OCI-LY7 (cell line): ENCODE measurements around the gene EMC8. TPM values are rescaled to one million over a fixed set of nuclear protein-coding genes. Genes with fewer than 3 reads are reported as not detected.
A peak's percentile ranks its signal among the peaks of the same experiment; 100 is the strongest.

ENCODE experiments used
- BruUV-seq: library from RNA; stranded (reverse); fragments of 400-500 nt; replicated peaks from 2 replicates; lab custom pipeline; 2021; lab: Mats Ljungman, UMichigan
- CTCF ChIA-PET: fragments of 300-600 bp; sonication (Branson Sonifier 250); formaldehyde crosslinking; loops from one replicate; lab custom pipeline; 2022; ENCODE audit warnings: antibody characterized with exemption; ENCODE audit not compliant: unreplicated experiment; lab: Charles Lee
- POLR2A ChIA-PET: fragments of 300-600 bp; sonication (Branson Sonifier 250); formaldehyde crosslinking; loops from one replicate; lab custom pipeline; 2022; ENCODE audit warnings: antibody characterized with exemption; lab: Charles Lee
- DNase-seq: peaks from one replicate; pipeline ENCODE4 v3.0.0-alpha.2; 2015; ENCODE audit warnings: low spot score
- H2AFZ ChIP-seq: fragments of 200-600 bp; sonication (generic), shearing (Covaris generic); 2 replicates; pipeline ENCODE4 v1.6.1; 2014; ENCODE audit warnings: mild to moderate bottlenecking, antibody characterized with exemption, low read length, moderate library complexity
- H3K27ac ChIP-seq: fragments of 200-600 bp; sonication (generic); 2 replicates; pipeline ENCODE4 v1.5.1; 2014; ENCODE audit warnings: mixed run types, low read depth, mild to moderate bottlenecking, moderate library complexity, low read length, inconsistent platforms; ENCODE audit not compliant: poor library complexity, severe bottlenecking
- H3K36me3 ChIP-seq: fragments of 200-600 bp; sonication (generic); 2 replicates; pipeline ENCODE4 v1.6.1; 2014; ENCODE audit warnings: mild to moderate bottlenecking, antibody characterized with exemption, low read length, moderate library complexity, mixed read lengths; ENCODE audit not compliant: insufficient read depth
- H3K4me1 ChIP-seq: fragments of 200-600 bp; sonication (generic); 2 replicates; pipeline ENCODE4 v1.5.1; 2014; ENCODE audit warnings: mild to moderate bottlenecking, low read length; ENCODE audit not compliant: insufficient read depth, poor library complexity, severe bottlenecking
- H3K4me2 ChIP-seq: fragments of 200-600 bp; sonication (generic); 2 replicates; pipeline ENCODE4 v1.6.1; 2014; ENCODE audit warnings: mild to moderate bottlenecking, low read length
- H3K4me3 ChIP-seq: fragments of 200-600 bp; sonication (generic); 2 replicates; pipeline ENCODE4 v1.5.1; 2014; ENCODE audit warnings: mild to moderate bottlenecking, low read depth, low read length; ENCODE audit not compliant: poor library complexity, severe bottlenecking
- H3K79me2 ChIP-seq: fragments of 200-600 bp; sonication (generic); 2 replicates; pipeline ENCODE4 v1.6.1; 2016; ENCODE audit warnings: low read depth, mild to moderate bottlenecking, low read length, moderate library complexity, mixed read lengths; ENCODE audit not compliant: insufficient read depth
- H3K9me2 ChIP-seq: fragments of 200-600 bp; sonication (generic); 2 replicates; pipeline ENCODE4 v1.6.1; 2016; ENCODE audit warnings: mild to moderate bottlenecking, low read length, mixed read lengths; ENCODE audit not compliant: insufficient read depth
- H3K9me3 ChIP-seq: fragments of 200-600 bp; sonication (generic); 2 replicates; pipeline ENCODE4 v1.6.1; 2014; ENCODE audit warnings: mild to moderate bottlenecking, mixed run types, low read length, mixed read lengths
- H4K20me1 ChIP-seq: fragments of 200-600 bp; sonication (generic); 2 replicates; pipeline ENCODE4 v1.6.1; 2014; ENCODE audit warnings: mild to moderate bottlenecking, antibody characterized with exemption, low read length, moderate library complexity, mixed read lengths; ENCODE audit not compliant: insufficient read depth
- EZH2phosphoT487 ChIP-seq: fragments of 200-600 bp; sonication (generic); IDR thresholded peaks from 2 replicates; pipeline ENCODE4 v1.6.1; 2018; ENCODE audit warnings: low read depth, borderline replicate concordance, mild to moderate bottlenecking, mixed run types, antibody characterized with exemption, low read length, moderate library complexity, mixed read lengths
- intact Hi-C: fragments of 100-400 bp; cut with micrococcal nuclease; formaldehyde crosslinking; loops from one replicate; pipeline ENCODE4 v1.10.0; 2022; ENCODE audit not compliant: unreplicated experiment
- total RNA-seq, 2 experiments: library from RNA; depleted of rRNA in 1 of 2; stranded (reverse); fragments of >200 nt in 1 of 2; shearing (Covaris generic) in 1 of 2; gene quantifications; 2 replicates each; pipeline ENCODE4 v1.2.3, GENCODE V29; 2014 to 2022
- TF ChIP-seq, protein P1 (sequence below): fragments of 200-600 bp; sonication (generic); conservative IDR thresholded peaks from 2 replicates; pipeline ENCODE4 v1.5.1; 2014; ENCODE audit warnings: mild to moderate bottlenecking, antibody characterized with exemption, low read length, moderate library complexity, mixed read lengths

Gene EMC8
- total RNA-seq, 2 experiments from 2014 or later: 47.5 to 54.0 TPM

DNA sequence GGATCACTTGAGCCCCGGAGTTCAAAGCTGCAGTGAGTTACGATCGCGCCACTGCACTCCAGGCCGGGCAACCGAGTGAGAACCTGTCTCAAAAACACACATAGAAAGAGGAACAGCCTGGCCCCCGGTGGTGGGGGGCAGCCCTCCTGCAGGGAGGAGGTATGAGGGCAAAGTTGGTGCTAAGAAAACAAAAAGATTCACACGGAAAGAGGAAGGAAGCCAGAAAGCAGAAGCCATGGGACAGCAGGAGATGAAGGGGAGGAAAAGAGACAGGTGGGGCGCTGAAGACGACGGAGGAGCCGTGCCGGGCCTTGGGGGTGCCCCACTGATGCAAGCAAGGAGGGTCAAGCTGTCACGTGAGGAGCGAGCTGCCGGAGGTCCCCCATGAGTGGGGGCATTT, 40.2 kb downstream of the EMC8 start:
- peaks cover 80% of the 10 kb centered on the region for H3K4me1 ChIP-seq
- no peaks in the 10 kb centered on the region for H3K9me3 ChIP-seq
- H2AFZ ChIP-seq: peak overlapping the region; percentile 22; the same call in 1 of the 2 replicates
- H4K20me1 ChIP-seq: no peaks in the 10 kb centered on the region
- ChIA-PET CTCF (no interaction called here), POLR2A (interaction anchor here (0.7 to 1.0 kb wide), 3 partner anchors 11 to 41 kb away, joined by 3 read pairs; no protein-coding TSS in a partner anchor)
- H3K9me2 ChIP-seq: no peaks in the 10 kb centered on the region
- intact Hi-C loops: loop anchor here (1.0 to 10.0 kb wide), 4 partner anchors 40 to 454 kb away; partner anchors contain the start of genes COX4I1 and EMC8
- H3K4me2 ChIP-seq: peak overlapping the region; percentile 61
- peak overlapping the region; percentile 90 for H3K27ac ChIP-seq
- no TSS peak for BruUV-seq
- TF ChIP-seq, protein P1, sequence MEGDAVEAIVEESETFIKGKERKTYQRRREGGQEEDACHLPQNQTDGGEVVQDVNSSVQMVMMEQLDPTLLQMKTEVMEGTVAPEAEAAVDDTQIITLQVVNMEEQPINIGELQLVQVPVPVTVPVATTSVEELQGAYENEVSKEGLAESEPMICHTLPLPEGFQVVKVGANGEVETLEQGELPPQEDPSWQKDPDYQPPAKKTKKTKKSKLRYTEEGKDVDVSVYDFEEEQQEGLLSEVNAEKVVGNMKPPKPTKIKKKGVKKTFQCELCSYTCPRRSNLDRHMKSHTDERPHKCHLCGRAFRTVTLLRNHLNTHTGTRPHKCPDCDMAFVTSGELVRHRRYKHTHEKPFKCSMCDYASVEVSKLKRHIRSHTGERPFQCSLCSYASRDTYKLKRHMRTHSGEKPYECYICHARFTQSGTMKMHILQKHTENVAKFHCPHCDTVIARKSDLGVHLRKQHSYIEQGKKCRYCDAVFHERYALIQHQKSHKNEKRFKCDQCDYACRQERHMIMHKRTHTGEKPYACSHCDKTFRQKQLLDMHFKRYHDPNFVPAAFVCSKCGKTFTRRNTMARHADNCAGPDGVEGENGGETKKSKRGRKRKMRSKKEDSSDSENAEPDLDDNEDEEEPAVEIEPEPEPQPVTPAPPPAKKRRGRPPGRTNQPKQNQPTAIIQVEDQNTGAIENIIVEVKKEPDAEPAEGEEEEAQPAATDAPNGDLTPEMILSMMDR: no peak
- TF ChIP-seq EZH2phosphoT487: no peak
- H3K79me2 ChIP-seq: no peaks in the 10 kb centered on the region
- peak; percentile 84 for DNase-seq
- no peaks in the 10 kb centered on the region for H3K36me3 ChIP-seq
- peak overlapping the region; percentile 46 for H3K4me3 ChIP-seq

DNA sequence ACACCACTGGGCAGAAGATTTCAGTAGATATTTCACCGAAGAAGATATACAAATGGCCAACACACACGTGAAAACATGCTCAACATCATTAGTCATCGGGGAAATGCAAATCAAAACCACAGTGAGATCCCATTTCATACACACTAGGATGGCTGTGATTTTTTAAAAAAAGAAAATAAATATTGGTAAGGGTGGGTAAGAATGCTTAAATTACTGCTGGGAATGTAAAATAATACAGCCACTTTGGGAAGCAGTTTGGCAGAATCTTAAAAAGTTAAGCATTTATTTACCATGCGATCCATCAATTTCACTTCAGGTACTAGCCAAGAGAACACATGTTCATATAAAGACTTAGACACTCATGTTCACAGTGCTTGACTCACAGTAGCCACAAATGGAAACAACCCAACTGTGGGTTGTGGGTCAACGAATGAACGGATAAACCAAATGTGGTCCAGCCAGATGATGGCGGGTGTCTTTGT, 42.0 kb downstream of the EMC8 start:
- DNase-seq: peak; percentile 64
- no peaks in the 10 kb centered on the region for H3K9me3 ChIP-seq
- H3K4me3 ChIP-seq: peak overlapping the region; percentile 58
- peak overlapping the region; percentile 37; the same call in 1 of the 2 replicates for H2AFZ ChIP-seq
- CTCF ChIA-PET: no interaction called here
- H3K36me3 ChIP-seq: no peaks in the 10 kb centered on the region
- H3K4me1 ChIP-seq: peaks cover 96% of the 10 kb centered on the region
- no peaks in the 10 kb centered on the region for H4K20me1 ChIP-seq
- TF ChIP-seq, protein P1: no peak
- no peak for TF ChIP-seq EZH2phosphoT487
- POLR2A ChIA-PET: interaction anchor here (2.1 kb wide), 1 partner anchor 21 kb away, joined by 9 read pairs; no protein-coding TSS in a partner anchor
- H3K27ac ChIP-seq: peak overlapping the region; percentile 90
- H3K4me2 ChIP-seq: peak overlapping the region; percentile 92
- H3K9me2 ChIP-seq: no peaks in the 10 kb centered on the region
- H3K79me2 ChIP-seq: no peaks in the 10 kb centered on the region
- intact Hi-C loops: loop anchor here (2.0 to 10.0 kb wide), 3 partner anchors 71 to 453 kb away; no protein-coding TSS in a partner anchor
- no TSS peak for BruUV-seq
